KG1 (cell line): ENCODE measurements around the gene COLQ.
A peak's percentile ranks its signal among the peaks of the same experiment; 100 is the strongest.

ENCODE experiments used
- DNase-seq: peaks from one replicate; lab custom pipeline; 2025; lab: John Stamatoyannopoulos, UW

Gene COLQ

GRCh38 chr3:15454965-15455364 lies 66.5 kb downstream of the COLQ start:
- DNase-seq: no peak

- no peak for DNase-seq
Observed at GRCh38 chr3:15453991-15454625, 67.4 kb downstream of the COLQ start.

GRCh38 chr3:15453501-15453900 lies 68.0 kb downstream of the COLQ start:
- DNase-seq: no peak

GRCh38 chr3:15452961-15453360 lies 68.5 kb downstream of the COLQ start:
- DNase-seq: no peak

GRCh38 chr3:15452156-15452555 lies 69.3 kb downstream of the COLQ start:
- DNase-seq: no peak

GRCh38 chr3:15451216-15452113 lies 70.0 kb downstream of the COLQ start:
- DNase-seq: no peak

- DNase-seq: no peak
Observed at GRCh38 chr3:15450438-15451215, 70.9 kb downstream of the COLQ start.

GRCh38 chr3:15449489-15450224 lies 71.8 kb downstream of the COLQ start:
- DNase-seq: no peak

GRCh38 chr3:15443826-15444524 lies 77.5 kb downstream of the COLQ start:
- no peak for DNase-seq

- DNase-seq: peak; percentile 33
Observed at GRCh38 chr3:15440891-15441290, 80.6 kb downstream of the COLQ start.

GRCh38 chr3:15439476-15439875 lies 82.0 kb downstream of the COLQ start:
- DNase-seq: no peak

- no peak for DNase-seq
Observed at GRCh38 chr3:15438983-15439382, 82.5 kb downstream of the COLQ start.

GRCh38 chr3:15436246-15436645 lies 85.3 kb downstream of the COLQ start:
- no peak for DNase-seq

GRCh38 chr3:15434756-15435155 lies 86.8 kb downstream of the COLQ start:
- no peak for DNase-seq

- no peak for DNase-seq
Observed at GRCh38 chr3:15433531-15433930, 88.0 kb downstream of the COLQ start.

- DNase-seq: no peak
Observed at GRCh38 chr3:15431256-15431837, 90.2 kb downstream of the COLQ start.

- DNase-seq: no peak
Observed at GRCh38 chr3:15430624-15431023, 90.9 kb downstream of the COLQ start.

GRCh38 chr3:15429080-15429479 lies 92.4 kb downstream of the COLQ start:
- DNase-seq: no peak

- DNase-seq: no peak
Observed at GRCh38 chr3:15428539-15428938, 93.0 kb downstream of the COLQ start.

GRCh38 chr3:15427981-15428380 lies 93.5 kb downstream of the COLQ start:
- no peak for DNase-seq
